ENCODE results near the gene TSTD2.

The TSTD2 gene

GRCh38 chr9:97632248-97632984, 752 bp downstream of the TSTD2 start:
- peak; percentile 97 for TF ChIP-seq CSDC2 (CRISPR knock-in tag; IDR thresholded peaks at IDR 0.05)
- TF ChIP-seq ZFP30 (CRISPR knock-in tag; IDR thresholded peaks at IDR 0.05) = peak; percentile 53; the same call in 1 of the 2 replicates
- TF ChIP-seq ARNTL (CRISPR knock-in tag; IDR thresholded peaks at IDR 0.05; ENCODE audit: borderline replicate concordance, low read depth) = peak; percentile 85; the same call in 1 of the 2 replicates
- TF ChIP-seq ZNF8 (CRISPR knock-in tag; IDR thresholded peaks at IDR 0.05) = peak; percentile 36
- 0 out of 2 replicates have a peak, but pooled peaks have one; percentile 18 for TF ChIP-seq GLIS3 (CRISPR knock-in tag; IDR thresholded peaks at IDR 0.05)
- 0 out of 2 replicates have a peak, but pooled peaks have one; percentile 63 for TF ChIP-seq ZNF70 (CRISPR knock-in tag; IDR thresholded peaks at IDR 0.05)
- TF ChIP-seq TOX (CRISPR knock-in tag; IDR thresholded peaks at IDR 0.05; ENCODE audit: borderline replicate concordance) = no peak
- TF ChIP-seq CREB5 (CRISPR knock-in tag; IDR thresholded peaks at IDR 0.05; ENCODE audit: low read depth) = peak; percentile 93
- no peak; the same call in 1 of the 2 replicates for TF ChIP-seq ESRRG (CRISPR knock-in tag; IDR thresholded peaks at IDR 0.05)
- TF ChIP-seq POU6F1 (CRISPR knock-in tag; IDR thresholded peaks at IDR 0.05; ENCODE audit: borderline replicate concordance, low read depth) = no peak
- TF ChIP-seq ZC3H10 (CRISPR knock-in tag; IDR thresholded peaks at IDR 0.05) = no peak
- peak; percentile 62; the same call in 1 of the 2 replicates for TF ChIP-seq TSHZ2 (CRISPR knock-in tag; IDR thresholded peaks at IDR 0.05)
- TF ChIP-seq ZNF565 (CRISPR knock-in tag; conservative IDR thresholded peaks at IDR 0.05; ENCODE audit: low read depth) = peak; percentile 87
- TF ChIP-seq OSR1 (CRISPR knock-in tag; IDR thresholded peaks at IDR 0.05) = no peak
- TF ChIP-seq CSRNP3 (CRISPR knock-in tag; IDR thresholded peaks at IDR 0.05) = 0 out of 2 replicates have a peak, but pooled peaks have one; percentile 45
- no peak for TF ChIP-seq PATZ1 (CRISPR knock-in tag; IDR thresholded peaks at IDR 0.05; ENCODE audit: borderline replicate concordance)
- TF ChIP-seq PPARA (CRISPR knock-in tag; IDR thresholded peaks at IDR 0.05; ENCODE audit: borderline replicate concordance) = peak; percentile 94
- TF ChIP-seq BACH2 (CRISPR knock-in tag; IDR thresholded peaks at IDR 0.05; ENCODE audit: borderline replicate concordance) = peak; percentile 84
- TF ChIP-seq SNAI2 (CRISPR knock-in tag; IDR thresholded peaks at IDR 0.05) = peak; percentile 87; the same call in 1 of the 2 replicates
- no peak for TF ChIP-seq ISL1 (CRISPR knock-in tag; IDR thresholded peaks at IDR 0.05)
- TF ChIP-seq ZFP3 (CRISPR knock-in tag; IDR thresholded peaks at IDR 0.05) = peak; percentile 44; the same call in 1 of the 2 replicates
- ATAC-seq = peak; percentile 13

- ATAC-seq = no peak
- no peak for TF ChIP-seq PPARA (CRISPR knock-in tag; IDR thresholded peaks at IDR 0.05; ENCODE audit: borderline replicate concordance)
- TF ChIP-seq ZC3H10 (CRISPR knock-in tag; IDR thresholded peaks at IDR 0.05) = no peak
- no peak for TF ChIP-seq TOX (CRISPR knock-in tag; IDR thresholded peaks at IDR 0.05; ENCODE audit: borderline replicate concordance)
- TF ChIP-seq POU6F1 (CRISPR knock-in tag; IDR thresholded peaks at IDR 0.05; ENCODE audit: borderline replicate concordance, low read depth) = no peak
- TF ChIP-seq ISL1 (CRISPR knock-in tag; IDR thresholded peaks at IDR 0.05) = no peak
- no peak for TF ChIP-seq ZFP30 (CRISPR knock-in tag; IDR thresholded peaks at IDR 0.05)
- TF ChIP-seq PATZ1 (CRISPR knock-in tag; IDR thresholded peaks at IDR 0.05; ENCODE audit: borderline replicate concordance) = no peak
- no peak for TF ChIP-seq CSDC2 (CRISPR knock-in tag; IDR thresholded peaks at IDR 0.05)
- no peak for TF ChIP-seq ZNF8 (CRISPR knock-in tag; IDR thresholded peaks at IDR 0.05)
- no peak for TF ChIP-seq ZNF70 (CRISPR knock-in tag; IDR thresholded peaks at IDR 0.05)
- no peak for TF ChIP-seq BACH2 (CRISPR knock-in tag; IDR thresholded peaks at IDR 0.05; ENCODE audit: borderline replicate concordance)
- TF ChIP-seq ZNF565 (CRISPR knock-in tag; conservative IDR thresholded peaks at IDR 0.05; ENCODE audit: low read depth) = no peak
- no peak for TF ChIP-seq ARNTL (CRISPR knock-in tag; IDR thresholded peaks at IDR 0.05; ENCODE audit: borderline replicate concordance, low read depth)
- no peak for TF ChIP-seq ESRRG (CRISPR knock-in tag; IDR thresholded peaks at IDR 0.05)
- no peak for TF ChIP-seq RARB (CRISPR knock-in tag; IDR thresholded peaks at IDR 0.05)
- TF ChIP-seq CSRNP3 (CRISPR knock-in tag; IDR thresholded peaks at IDR 0.05) = no peak
- TF ChIP-seq GLIS3 (CRISPR knock-in tag; IDR thresholded peaks at IDR 0.05) = no peak
Measured at GRCh38 chr9:97630591-97630990, 2.6 kb downstream of the TSTD2 start.
